ENCODE measurements around the gene APIP.

- no peak for TF ChIP-seq CTCF (IDR thresholded peaks at IDR 0.05)
- TF ChIP-seq POLR2A (IDR thresholded peaks at IDR 0.05): no peak
Measured at GRCh38 chr11:34926831-34927132, 10.6 kb upstream of the APIP start.

Data from thyroid gland (tissue), 4 donors.